IMR-90 (cell line): Measurements from ENCODE around the gene DAPK1.

Experiments used
- BHLHE40 ChIP-seq: fragments of 150-350 bp; IDR thresholded peaks from 2 replicates; pipeline ENCODE4 v1.6.1; 2016; ENCODE audit warnings: mild to moderate bottlenecking, low read depth, low read length
- CEBPB ChIP-seq: IDR thresholded peaks from 2 replicates; pipeline ENCODE4 v1.6.1; 2012; ENCODE audit warnings: low read depth, low read length, improper control_type of control experiment
- CTCF ChIP-seq: conservative IDR thresholded peaks from 2 replicates; pipeline ENCODE4 v1.5.1; 2012; ENCODE audit warnings: mild to moderate bottlenecking, low read depth, low read length, improper control_type of control experiment
- ELK1 ChIP-seq: fragments of 150-350 bp; IDR thresholded peaks from 2 replicates; pipeline ENCODE4 v1.6.1; 2016; ENCODE audit warnings: low read depth, mild to moderate bottlenecking, low read length, moderate library complexity, borderline replicate concordance
- FOS ChIP-seq: fragments of 150-350 bp; IDR thresholded peaks from 2 replicates; pipeline ENCODE4 v1.6.1; 2016; ENCODE audit warnings: low read depth, low read length
- MAFK ChIP-seq: IDR thresholded peaks from 2 replicates; pipeline ENCODE4 v1.6.1; 2012; ENCODE audit warnings: low read depth, low read length, improper control_type of control experiment
- MAZ ChIP-seq: IDR thresholded peaks from 2 replicates; pipeline ENCODE4 v1.6.1; 2012; ENCODE audit warnings: low read depth, mild to moderate bottlenecking, low read length, improper control_type of control experiment, moderate library complexity, borderline replicate concordance
- MXI1 ChIP-seq: IDR thresholded peaks from 2 replicates; pipeline ENCODE4 v1.6.1; 2012; ENCODE audit warnings: low read depth, mild to moderate bottlenecking, low read length, moderate library complexity, borderline replicate concordance
- POLR2A ChIP-seq: IDR thresholded peaks from 2 replicates; pipeline ENCODE4 v1.6.1; 2012; ENCODE audit warnings: mild to moderate bottlenecking, low read depth, low read length
- RAD21 ChIP-seq: IDR thresholded peaks from 2 replicates; pipeline ENCODE4 v1.6.1; 2012; ENCODE audit warnings: low read length, improper control_type of control experiment
- RCOR1 ChIP-seq: IDR thresholded peaks from 2 replicates; pipeline ENCODE4 v1.6.1; 2012; ENCODE audit warnings: mild to moderate bottlenecking, low read length, improper control_type of control experiment; ENCODE audit not compliant: insufficient replicate concordance
- RFX5 ChIP-seq: IDR thresholded peaks from 2 replicates; pipeline ENCODE4 v1.8.0; 2012; ENCODE audit warnings: low read depth, mild to moderate bottlenecking, low read length, moderate library complexity
- SMC3 ChIP-seq: fragments of 150-350 bp; IDR thresholded peaks from 2 replicates; pipeline ENCODE4 v1.6.1; 2016; ENCODE audit warnings: low read depth, mild to moderate bottlenecking, antibody characterized with exemption, low read length, moderate library complexity
- USF2 ChIP-seq: fragments of 150-350 bp; IDR thresholded peaks from 2 replicates; pipeline ENCODE4 v1.6.1; 2017; ENCODE audit warnings: mild to moderate bottlenecking, antibody characterized with exemption, low read length, low read depth

- no peak for TF ChIP-seq BHLHE40
- no peak for TF ChIP-seq CTCF
- TF ChIP-seq POLR2A = no peak
- no peak for TF ChIP-seq MAFK
- no peak for TF ChIP-seq FOS
- TF ChIP-seq RFX5 = no peak
- no peak for TF ChIP-seq ELK1
- no peak for TF ChIP-seq SMC3
- no peak for TF ChIP-seq RAD21
- no peak for TF ChIP-seq MXI1
- TF ChIP-seq RCOR1 = no peak
- no peak for TF ChIP-seq MAZ
- no peak for TF ChIP-seq CEBPB
- TF ChIP-seq USF2 = no peak
These were observed 69.3 kb downstream of the DAPK1 start for GRCh38 chr9:87567001-87567400.
